Heart right ventricle (tissue), 16 donors: ENCODE measurements around the gene SCMH1. TPM values are rescaled to one million over a fixed set of nuclear protein-coding genes. Genes with fewer than 3 reads are reported as not detected.

Experiments
- ATAC-seq, 8 donors: fragments of 200-7000 bp; cut with Tn5 transposase; one replicate each; pipeline ENCODE4 v1.9.1; 2020; ENCODE audit warnings: mild to moderate bottlenecking in 8 of 8, moderate library complexity in 8 of 8, moderate number of reproducible peaks in 1 of 8
- DNase-seq, 2 donors: peaks; one replicate each; pipeline ENCODE4 v3.0.0-alpha.2; 2020
- H3K27ac ChIP-seq, 10 donors: fragments of 200-600 bp; sonication (generic) in 2 of 10; one replicate each; pipeline versions ENCODE4 v1.5.0 to v1.8.0; 2020 to 2022; ENCODE audit warnings: mild to moderate bottlenecking in 3 of 10
- H3K27me3 ChIP-seq, 7 donors: fragments of 200-600 bp; one replicate each; pipeline ENCODE4 v1.8.0; 2021 to 2022; ENCODE audit warnings: mild to moderate bottlenecking in 2 of 7
- H3K36me3 ChIP-seq, 9 donors: fragments of 200-600 bp; sonication (generic) in 1 of 9; one replicate each; pipeline versions ENCODE4 v1.5.0 to v1.8.0; 2020 to 2022; ENCODE audit warnings: mild to moderate bottlenecking in 2 of 9
- H3K4me1 ChIP-seq, 9 donors: fragments of 200-600 bp; sonication (generic) in 1 of 9; one replicate each; pipeline versions ENCODE4 v1.5.0 to v1.8.0; 2020 to 2022; ENCODE audit warnings: mild to moderate bottlenecking in 4 of 9
- H3K4me3 ChIP-seq, 10 donors: fragments of 200-600 bp; sonication (generic) in 2 of 10; one replicate each; pipeline versions ENCODE4 v1.5.0 to v1.8.0; 2020 to 2022; ENCODE audit warnings: mild to moderate bottlenecking in 7 of 10, moderate library complexity in 2 of 10
- H3K9me3 ChIP-seq, 11 donors: fragments of 200-600 bp in 10 of 11; sonication (generic) in 2 of 11; one replicate each; pipeline versions ENCODE4 v1.5.0 to v1.8.0; 2013 to 2022; ENCODE audit warnings: mild to moderate bottlenecking in 2 of 11, control low read depth in 1 of 11, moderate library complexity in 1 of 11
- whole genome bisulfite sequencing, 2 donors: extraction: QIAGEN DNeasy Blood & Tissue Kit; methylation state at CpG; one replicate each; pipeline ENCODE4 v1.1.7; 2013; ENCODE audit warnings: inconsistent platforms in 1 of 2; 5-methylcytosine and 5-hydroxymethylcytosine counted together
- intact Hi-C, 10 donors: fragments of 100-400 bp; cut with DNase I; formaldehyde crosslinking; loops; one replicate each; pipeline versions ENCODE4 v1.11.1 to v1.14.2; 2022
- polyA plus RNA-seq, 2 donors: library from polyadenylated mRNA; stranded (reverse); fragments of 200-250 nt; gene quantifications; one replicate each; pipeline ENCODE4 v1.2.3, GENCODE V29; 2013
- total RNA-seq, 10 donors: library from RNA; stranded (reverse); fragmentation: NEBNext Ultra II Directional in 3 of 10; extraction: Animal tissue kit (Norgen Biotek cat#: 25700) in 3 of 10; gene quantifications; one replicate each; pipeline versions ENCODE4 v1.2.1 to v1.2.4, GENCODE V29; 2021 to 2023
- TF ChIP-seq, protein P1 (sequence below), 9 donors: fragments of 200-600 bp; sonication (generic) in 2 of 9; IDR thresholded peaks; one replicate each; pipeline versions ENCODE4 v1.5.0 to v1.8.0; 2021 to 2022; ENCODE audit warnings: antibody characterized with exemption in 9 of 9, mild to moderate bottlenecking in 5 of 9, moderate library complexity in 1 of 9
- donor health status: Arrhythmogenic right ventricular cardiomyopathy.
- donor health status: ischemic (EF 13 %, LVEDD 7.1; RV severe dilation, severe dysfunction).
- donor health status: healthy with polysubstance abuse.
- donor health status: DM: no; HTN: yes; CAD: no.
- donor health status: DM: no; HTN: no; CAD: no.
- donor health status: ischemic (EF 25% LVEDD 6.9; RV normal size, moderate dysfunction).
- donor health status: ischemic (EF 25% LVEDD 5.7; RV mildly dilated, moderate dysfunction).
- donor health status: healthy.
- donor health status: DM: yes; HTN: yes; CAD: no.
- donor health status: Ischemic cardiomyopathy.
- donor health status: ischemic (EF 35%, LVEDD 5.7; RV mildly dilated, moderate dysfunction).
- donor health status: nonischemic (EF 11% LVEDD 7.7; RV severe dilation, severe dysfunction).
- donor health status: DM: yes; HTN: yes; CAD: no.
- donor health status: PGD.
- donor health status: ischemic (EF 29% LVEDD 5.4; RV normal size, mild dysfunction).
- donor health status: nonischemic (EF 23%, LVEDD 6.1; RV moderate dilation, normal function).

Gene SCMH1
- total and polyA plus RNA-seq, 12 donors, result 29.6 to 53.5 (median 43.8) TPM

DNA sequence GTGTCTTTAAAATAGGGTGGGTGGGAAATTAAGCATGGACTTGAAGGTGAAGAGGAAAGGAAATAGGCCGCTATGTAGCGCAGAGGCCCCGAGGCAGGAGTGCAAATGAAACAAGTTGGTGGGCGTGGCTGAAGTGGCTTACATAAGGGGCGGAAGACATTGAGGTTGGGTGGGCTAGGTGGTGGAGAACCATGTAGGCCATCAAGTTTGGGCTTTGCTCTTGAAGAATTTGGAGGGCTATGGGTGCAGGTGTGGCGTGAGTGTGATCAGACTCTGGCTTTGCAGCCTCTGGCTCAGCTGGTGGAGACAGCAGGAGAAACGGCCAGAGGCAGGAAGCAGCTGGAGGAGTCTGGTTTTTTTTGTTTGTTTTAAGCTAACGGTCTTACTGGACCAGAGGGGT, 227.2 kb downstream of the SCMH1 start:
- 66 to 73% methylated on average over 8 of the region's 8 CpGs for WGBS, 2 donors

DNA sequence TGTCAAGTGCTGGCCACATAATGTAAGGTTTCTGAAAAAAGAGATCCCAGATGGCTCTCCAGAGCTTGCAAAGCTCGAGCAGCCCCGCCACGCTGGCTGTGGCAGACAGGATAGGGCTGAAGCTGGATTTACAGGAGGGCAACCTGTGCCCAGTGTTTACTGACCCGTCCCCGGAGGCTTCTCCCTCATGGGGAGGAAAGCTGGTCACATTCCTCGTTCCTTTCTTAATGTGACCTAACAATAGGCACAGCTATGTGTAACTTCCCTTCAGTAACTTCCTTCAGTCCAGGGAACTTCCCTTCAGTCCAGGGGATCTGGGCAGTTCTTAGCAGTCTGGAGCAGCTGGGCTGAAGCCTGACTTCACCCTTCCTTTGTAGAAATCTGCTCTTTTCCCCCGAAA, 228.3 kb downstream of the SCMH1 start:
- Histone ChIP-seq H3K36me3 (peaks cover 0 to 67% (median 19%) of the 10 kb centered on the region in 9 donors), H3K27me3 (no peaks in the 10 kb centered on the region), H3K27ac (peak overlapping the region in 9 of 10 donors; percentile 2 to 87 (median 68)), H3K4me1 (peaks cover 6 to 36% (median 22%) of the 10 kb centered on the region in 9 donors), H3K4me3 (no peak overlapping the region), H3K9me3 (no peaks in the 10 kb centered on the region)
- intact Hi-C loops, result no loop called here
- TF ChIP-seq, protein P1, sequence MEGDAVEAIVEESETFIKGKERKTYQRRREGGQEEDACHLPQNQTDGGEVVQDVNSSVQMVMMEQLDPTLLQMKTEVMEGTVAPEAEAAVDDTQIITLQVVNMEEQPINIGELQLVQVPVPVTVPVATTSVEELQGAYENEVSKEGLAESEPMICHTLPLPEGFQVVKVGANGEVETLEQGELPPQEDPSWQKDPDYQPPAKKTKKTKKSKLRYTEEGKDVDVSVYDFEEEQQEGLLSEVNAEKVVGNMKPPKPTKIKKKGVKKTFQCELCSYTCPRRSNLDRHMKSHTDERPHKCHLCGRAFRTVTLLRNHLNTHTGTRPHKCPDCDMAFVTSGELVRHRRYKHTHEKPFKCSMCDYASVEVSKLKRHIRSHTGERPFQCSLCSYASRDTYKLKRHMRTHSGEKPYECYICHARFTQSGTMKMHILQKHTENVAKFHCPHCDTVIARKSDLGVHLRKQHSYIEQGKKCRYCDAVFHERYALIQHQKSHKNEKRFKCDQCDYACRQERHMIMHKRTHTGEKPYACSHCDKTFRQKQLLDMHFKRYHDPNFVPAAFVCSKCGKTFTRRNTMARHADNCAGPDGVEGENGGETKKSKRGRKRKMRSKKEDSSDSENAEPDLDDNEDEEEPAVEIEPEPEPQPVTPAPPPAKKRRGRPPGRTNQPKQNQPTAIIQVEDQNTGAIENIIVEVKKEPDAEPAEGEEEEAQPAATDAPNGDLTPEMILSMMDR (IDR thresholded peaks at IDR 0.05), result no peak
- peak in 1 of 2 donors; percentile 32 for DNase-seq
- WGBS, 2 donors, result 59 to 67% methylated on average over 7 of the region's 7 CpGs
- peak; percentile 64 to 93 (median 80) for ATAC-seq

More for the DNA sequence above, 227.2 kb downstream of the SCMH1 start:
- H3K27ac ChIP-seq, result peak overlapping the region in 4 of 10 donors; percentile 19 to 87 (median 82)
- intact Hi-C loops, result no loop called here
- no peaks in the 10 kb centered on the region for H3K27me3 ChIP-seq
- DNase-seq, result no peak
- H3K4me3 ChIP-seq, result no peak overlapping the region
- peaks cover 0 to 56% (median 9%) of the 10 kb centered on the region in 9 donors for H3K36me3 ChIP-seq
- H3K9me3 ChIP-seq, result no peaks in the 10 kb centered on the region
- H3K4me1 ChIP-seq, result peaks cover 6 to 36% (median 22%) of the 10 kb centered on the region in 9 donors
- peak in 1 of 8 donors; percentile 11 for ATAC-seq
- TF ChIP-seq, protein P1 (IDR thresholded peaks at IDR 0.05), result no peak

DNA sequence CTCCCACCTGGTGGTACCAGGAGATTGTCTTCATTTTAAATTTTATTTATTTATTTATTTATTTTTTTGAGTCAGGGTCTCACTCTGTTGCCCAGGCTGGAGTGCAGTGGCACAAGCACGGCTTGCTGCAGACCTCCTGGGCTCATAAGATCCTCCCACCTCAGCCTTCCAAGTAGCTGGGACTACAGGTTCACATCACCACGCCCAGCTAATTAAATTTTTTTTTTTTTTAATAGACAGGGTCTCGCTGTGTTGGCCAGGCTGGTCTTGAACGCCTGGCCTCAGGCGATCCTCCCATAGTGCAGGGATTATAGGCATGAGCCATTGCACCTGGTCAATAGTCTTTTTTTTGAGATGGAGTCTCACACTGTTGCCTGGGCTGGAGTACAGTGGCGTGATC, 229.1 kb downstream of the SCMH1 start:
- intact Hi-C loops, result no loop called here
- WGBS, 2 donors, result 93 to 95% methylated on average over 6 of the region's 6 CpGs
- DNase-seq, result no peak
- no peak overlapping the region for H3K4me3 ChIP-seq
- H3K27me3 ChIP-seq, result no peaks in the 10 kb centered on the region
- peak overlapping the region in 7 of 10 donors; percentile 48 to 87 (median 70) for H3K27ac ChIP-seq
- H3K36me3 ChIP-seq, result peaks cover 0 to 74% (median 23%) of the 10 kb centered on the region in 9 donors
- H3K9me3 ChIP-seq, result no peaks in the 10 kb centered on the region
- no peak for ATAC-seq
- peaks cover 6 to 36% (median 22%) of the 10 kb centered on the region in 9 donors for H3K4me1 ChIP-seq
- TF ChIP-seq, protein P1 (IDR thresholded peaks at IDR 0.05), result no peak

DNA sequence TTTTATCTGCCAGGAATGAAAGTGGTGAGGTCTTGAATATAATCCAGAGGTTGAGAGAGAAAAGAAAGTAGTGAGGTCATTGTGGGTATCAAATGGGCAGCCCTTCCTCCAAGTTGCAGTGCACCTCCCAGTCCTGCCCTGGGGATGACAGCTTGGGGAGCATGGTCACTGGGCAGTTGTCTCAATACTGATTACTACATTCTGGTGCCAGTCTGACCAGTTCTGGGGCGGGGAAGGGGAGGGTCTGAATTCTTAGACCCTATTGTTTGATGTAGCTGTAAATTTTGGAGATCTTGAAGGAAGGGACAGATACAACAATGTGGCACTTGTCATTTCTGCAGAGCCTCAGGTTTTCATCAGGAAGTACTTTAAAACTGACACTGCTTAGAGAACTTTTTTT, 231.8 kb downstream of the SCMH1 start:
- Histone ChIP-seq H3K9me3 (no peaks in the 10 kb centered on the region), H3K4me3 (no peak overlapping the region), H3K4me1 (peaks cover 3 to 27% (median 19%) of the 10 kb centered on the region in 9 donors), H3K36me3 (peaks cover 0 to 80% (median 23%) of the 10 kb centered on the region in 9 donors), H3K27ac (no peak overlapping the region), H3K27me3 (no peaks in the 10 kb centered on the region)
- TF ChIP-seq, protein P1 (IDR thresholded peaks at IDR 0.05), result no peak
- DNase-seq (no peak), ATAC-seq (no peak)
- intact Hi-C loops, result no loop called here
- WGBS, 2 donors, result 91 to 100% methylated on average over 1 of the region's 1 CpG
